HUDEP-2 (cell line): ENCODE data around the gene MIER1.
A peak's percentile ranks its signal among the peaks of the same experiment; 100 is the strongest.
"Not testable (repeated sequence)": the region's sequence is repeated elsewhere in the genome, so short reads cannot be mapped to it uniquely, and the experiment has no call there.

ENCODE experiments used
- DNase-seq, 76 experiments: peaks; one replicate each; lab custom pipeline; 2025; ENCODE audit not compliant: unreplicated experiment in 76 of 76; lab: John Stamatoyannopoulos, UW

Gene MIER1

GRCh38 chr1:66924756-66925557, at the start of gene MIER1, which contains the start of gene DNAI4:
Gene MIER1 (plus strand): TSS chr1:66924990. CDS start chr1:66925029, 39 bp downstream.
Gene DNAI4 (minus strand): TSS chr1:66924856. CDS start chr1:66924831, 25 bp downstream.
- peak in 75 of 76 experiments; percentile 61 to 97 (median 94) for DNase-seq

DNA sequence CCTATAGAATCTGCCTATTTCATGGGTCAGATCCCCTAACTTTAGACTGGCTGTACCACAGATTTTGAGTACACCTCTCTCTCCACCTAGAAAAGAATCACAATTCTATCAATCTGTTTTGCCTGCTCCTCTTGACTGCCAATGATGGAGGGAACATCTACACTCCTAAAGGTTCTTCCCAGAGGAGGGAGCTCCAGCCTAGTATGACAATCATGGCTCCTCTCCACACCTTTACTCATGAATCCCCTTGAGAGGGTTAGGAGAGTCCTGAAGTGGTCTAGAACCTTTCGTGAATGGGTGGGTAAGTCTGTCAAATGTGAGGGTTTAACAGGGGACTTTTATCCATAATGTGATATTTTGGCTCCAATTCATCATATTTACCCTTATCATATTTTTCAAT, 48.1 kb upstream of the MIER1 start:
- no peak for DNase-seq

- no peak for DNase-seq
Measured at GRCh38 chr1:66889030-66889429, 35.8 kb upstream of the MIER1 start.

- DNase-seq: no peak
Measured at GRCh38 chr1:66890621-66891020, 34.2 kb upstream of the MIER1 start.

DNA sequence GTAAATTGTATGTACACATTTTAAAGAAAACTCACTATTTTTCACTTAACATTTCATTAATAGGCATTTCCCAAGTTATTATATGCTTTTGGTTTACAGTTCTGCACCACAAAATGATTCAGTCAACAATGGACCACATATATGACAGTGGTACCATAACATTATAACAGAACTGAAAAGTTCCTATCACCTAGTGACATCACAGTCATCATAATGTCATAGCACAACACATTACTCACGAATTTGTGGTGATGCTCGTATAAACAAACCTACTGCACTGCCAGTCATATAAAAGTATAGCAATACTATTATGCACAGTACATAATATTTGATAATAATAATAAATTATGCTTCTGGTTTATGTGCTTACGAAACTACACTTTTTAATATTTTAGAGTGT, 31.1 kb upstream of the MIER1 start:
- no peak for DNase-seq

DNA sequence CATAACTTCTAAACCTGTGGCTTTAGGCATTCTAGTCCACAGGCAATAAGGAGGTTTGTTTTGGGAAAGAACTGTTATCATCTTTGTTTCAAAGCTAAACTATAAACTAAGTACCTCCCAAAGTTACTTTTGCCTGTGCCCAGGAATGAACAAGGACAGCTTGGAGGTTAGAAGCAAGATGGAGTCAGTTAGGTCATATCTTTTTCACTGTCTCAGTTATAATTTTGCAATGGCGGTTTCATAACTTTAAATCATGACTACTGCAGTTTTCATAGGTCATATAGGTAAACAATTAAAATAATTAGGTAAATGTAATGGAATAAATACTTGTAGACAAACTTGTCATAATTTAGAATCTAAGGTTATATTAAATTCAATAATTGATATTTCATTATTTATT, 9.6 kb upstream of the MIER1 start:
- DNase-seq: not testable (repeated sequence)

DNA sequence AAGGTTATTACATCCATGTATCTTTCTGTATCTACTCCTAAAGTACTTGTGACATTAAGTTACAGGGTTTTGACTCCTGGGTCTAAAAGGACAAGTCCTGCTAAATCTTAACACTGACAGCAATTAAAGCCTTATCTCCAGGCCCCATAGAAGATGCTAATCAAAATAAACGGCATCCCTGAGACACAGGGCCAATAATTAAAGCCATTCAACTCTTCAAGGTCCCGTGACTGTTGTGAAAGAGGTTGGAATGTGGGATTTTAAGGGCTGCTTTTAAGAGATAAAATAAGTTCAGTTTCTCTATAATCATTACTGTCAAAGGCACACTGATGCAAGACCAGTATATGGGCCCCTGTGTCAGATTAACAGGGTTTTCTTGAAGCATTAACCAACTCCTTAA, 8.5 kb upstream of the MIER1 start:
- peak in 64 of 76 experiments; percentile 8 to 96 (median 66) for DNase-seq

DNA sequence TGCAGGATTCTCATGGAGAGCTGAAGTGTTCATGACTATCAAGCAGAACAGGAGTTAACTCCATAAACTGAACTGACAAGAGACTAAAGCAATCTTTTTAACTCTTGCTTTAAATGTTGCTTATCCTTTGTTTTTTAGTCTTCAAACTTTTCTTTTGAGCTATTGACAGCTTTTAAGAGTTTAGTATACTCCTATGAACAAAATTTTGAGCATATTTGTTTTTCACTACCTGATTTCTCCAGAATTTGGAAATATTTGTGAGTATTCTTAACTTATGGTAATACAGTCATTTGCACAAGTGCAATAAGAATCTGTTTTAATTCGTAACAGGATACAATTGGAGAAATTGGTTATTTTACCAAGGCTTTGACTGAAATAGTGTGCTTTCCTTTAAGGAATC, 7.3 kb upstream of the MIER1 start:
- no peak for DNase-seq

DNA sequence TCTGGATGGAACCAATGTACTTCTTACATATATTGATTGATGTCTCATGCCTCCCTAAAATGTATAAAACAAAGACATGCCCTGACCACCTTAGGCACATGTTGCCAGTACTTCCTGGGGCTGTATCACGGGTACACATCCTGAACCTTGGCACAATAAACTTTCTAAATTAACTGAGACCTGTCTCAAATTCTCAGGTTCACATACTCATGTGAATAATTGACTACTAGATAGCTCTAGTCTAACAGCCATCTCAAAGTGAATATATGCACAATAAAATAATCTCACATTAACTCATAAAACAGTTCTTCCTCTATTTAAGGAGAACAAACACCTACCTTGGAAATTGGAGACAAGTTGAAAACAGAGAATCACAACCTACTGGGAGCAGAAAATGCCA, 5.7 kb upstream of the MIER1 start:
- DNase-seq: no peak

DNA sequence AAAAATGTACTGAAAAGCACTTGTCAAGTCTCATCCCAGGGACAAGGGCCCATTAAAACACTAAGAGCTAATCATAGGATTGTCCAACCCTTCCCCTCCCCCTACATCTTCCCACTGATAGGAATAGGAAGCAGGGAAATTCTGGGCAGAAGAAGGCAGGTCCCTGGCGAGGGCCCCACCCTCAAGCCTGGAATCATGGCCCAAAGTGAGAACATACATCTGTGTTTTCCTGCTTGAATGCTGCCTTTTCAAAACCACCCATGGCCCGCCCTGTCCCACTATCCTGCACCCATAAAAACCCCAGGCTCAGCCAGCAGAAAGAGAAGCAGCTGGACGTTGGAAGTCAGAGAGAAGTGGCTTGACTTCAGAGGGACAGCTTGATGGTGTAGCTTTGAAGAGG, 5.0 kb upstream of the MIER1 start:
- no peak for DNase-seq

DNA sequence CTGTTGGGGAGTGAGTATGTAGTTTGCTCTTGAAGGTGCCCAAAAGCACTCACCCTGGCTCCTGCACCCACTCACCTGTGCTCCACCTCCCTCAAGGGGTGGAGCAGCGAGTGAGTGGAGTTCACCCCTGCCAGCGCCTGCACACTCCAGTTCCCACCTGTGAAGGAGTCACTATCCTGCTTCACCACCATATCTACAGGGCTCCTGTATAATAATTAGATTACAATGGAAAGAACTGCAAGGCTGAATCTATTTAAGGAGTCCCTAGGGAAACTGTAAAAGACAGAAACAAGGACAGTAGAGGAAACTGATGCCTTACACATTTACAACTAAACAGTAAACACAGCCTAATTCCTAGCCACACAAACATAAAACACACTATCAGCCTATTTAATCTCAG, 4.2 kb upstream of the MIER1 start:
- no peak for DNase-seq

- peak in 50 of 76 experiments; percentile 52 to 90 (median 81) for DNase-seq
Measured at GRCh38 chr1:66925558-66925910, 744 bp downstream of the MIER1 start.

DNA sequence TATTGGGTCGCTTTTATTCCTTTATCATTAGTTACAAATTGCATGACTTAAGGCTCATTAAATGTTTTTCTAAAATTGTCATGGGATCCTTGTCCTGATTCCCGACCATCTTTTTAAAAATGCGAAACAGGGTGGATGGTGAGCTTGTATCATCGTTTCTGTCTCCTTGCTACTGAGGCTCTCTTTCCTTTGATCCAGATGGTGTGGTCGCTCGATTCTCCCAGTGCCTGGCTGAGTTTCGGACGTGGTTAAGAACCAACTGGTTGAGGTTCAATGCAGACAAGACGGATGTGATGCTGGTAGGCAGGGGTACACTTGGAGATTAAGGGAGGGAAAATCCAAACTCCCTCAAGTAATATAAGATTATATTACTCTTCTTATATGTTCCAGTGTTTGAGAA, 1.2 kb downstream of the MIER1 start:
- DNase-seq: peak in 7 of 76 experiments; percentile 4 to 34 (median 17)

GRCh38 chr1:66927528-66927927, 2.7 kb downstream of the MIER1 start:
- DNase-seq: peak in 2 of 76 experiments; percentile 4 to 13

GRCh38 chr1:66929146-66929688, 4.4 kb downstream of the MIER1 start:
- peak in 5 of 76 experiments; percentile 4 to 33 (median 19) for DNase-seq

DNA sequence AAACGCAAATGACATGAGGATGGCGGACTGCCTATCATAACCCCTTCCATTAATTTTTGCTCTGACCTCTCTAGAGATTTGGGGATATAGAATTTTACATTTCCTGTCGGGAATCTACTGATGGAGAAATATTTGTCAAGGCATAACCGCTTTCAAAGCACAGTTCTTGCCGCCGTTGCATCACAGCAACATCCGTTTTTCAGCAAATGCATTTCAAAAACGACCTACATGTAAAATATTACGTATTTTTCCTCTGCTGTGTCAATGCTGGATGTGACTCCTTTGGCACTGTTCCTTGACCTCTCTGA, 4.9 kb downstream of the MIER1 start:
- no peak for DNase-seq

- peak; percentile 33 to 95 (median 90) for DNase-seq
Measured at GRCh38 chr1:66929999-66930822, 5.4 kb downstream of the MIER1 start.

DNA sequence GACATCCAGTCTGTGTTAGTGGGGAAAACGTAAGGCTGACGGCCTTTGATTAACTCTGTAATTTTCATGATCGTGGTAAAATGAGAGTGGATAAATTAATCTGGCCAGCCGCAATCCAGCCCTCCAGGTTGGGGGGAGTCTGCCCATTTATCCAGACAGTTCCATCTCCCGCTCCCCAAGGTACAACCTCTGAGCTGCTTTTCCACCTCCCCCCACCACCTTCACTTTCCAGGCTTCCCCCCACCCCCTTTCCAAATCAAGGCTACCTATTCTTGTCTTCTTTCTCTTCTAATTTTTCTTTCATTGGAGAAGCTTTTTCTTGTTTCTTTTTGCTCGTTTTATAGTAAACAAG, 6.0 kb downstream of the MIER1 start:
- DNase-seq: no peak

- peak in 1 of 76 experiments; percentile 14 for DNase-seq
Measured at GRCh38 chr1:66931590-66931989, 6.8 kb downstream of the MIER1 start.

GRCh38 chr1:66932291-66932690, 7.5 kb downstream of the MIER1 start:
- no peak for DNase-seq

DNA sequence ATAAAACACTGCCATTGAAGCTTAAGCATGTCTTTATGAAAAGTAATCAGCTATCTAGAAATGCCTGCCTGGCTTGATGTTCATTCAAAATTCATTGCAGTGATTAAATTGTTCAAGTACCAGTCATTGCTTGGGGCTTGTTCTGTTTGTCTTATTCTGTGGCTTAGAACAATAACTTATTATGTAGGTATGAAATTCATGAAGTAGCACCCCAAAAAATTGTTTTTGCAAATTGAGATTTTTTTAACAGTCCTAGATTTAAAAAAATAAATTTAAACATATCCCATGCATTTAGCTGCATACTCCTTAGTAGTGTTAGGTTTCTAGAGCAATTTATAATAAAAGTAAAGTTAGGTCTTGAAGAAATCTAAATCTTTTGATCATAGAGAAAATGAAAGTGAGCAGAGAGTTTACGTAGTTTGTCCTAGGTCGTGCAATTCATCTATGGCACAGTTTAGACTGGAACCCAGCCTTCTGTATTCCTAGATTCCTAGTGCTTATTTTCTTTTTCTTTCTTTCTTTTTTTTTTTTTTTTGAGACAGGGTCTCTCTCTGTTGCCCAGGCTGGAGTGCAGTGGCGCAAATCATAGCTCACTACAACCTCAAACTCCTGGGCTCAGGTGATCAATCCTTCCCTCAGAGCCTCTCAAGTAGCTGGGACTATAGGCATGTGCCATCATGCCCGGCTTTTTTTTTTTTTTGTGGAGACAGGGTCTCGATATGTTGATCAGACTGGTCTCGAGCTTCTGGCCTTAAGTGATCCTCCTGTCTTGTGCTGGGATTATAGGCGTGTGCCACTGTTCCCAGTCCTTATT, 9.3 kb downstream of the MIER1 start:
- DNase-seq: no peak
